ENCODE measurements around the gene RNASET2. TPM values are rescaled to one million over a fixed set of nuclear protein-coding genes. Genes with fewer than 3 reads are reported as not detected.

Gene RNASET2
- total and polyA plus RNA-seq, 2 donors from 2014 or later, result 50.7 to 69.0 TPM

- H3K27ac ChIP-seq (ENCODE audit: low read depth in 2 of 2, low read length in 2 of 2), result no peak overlapping the region
- no peak overlapping the region for H3K9ac ChIP-seq (ENCODE audit: low read length in 3 of 3)
- TF ChIP-seq, protein P1, sequence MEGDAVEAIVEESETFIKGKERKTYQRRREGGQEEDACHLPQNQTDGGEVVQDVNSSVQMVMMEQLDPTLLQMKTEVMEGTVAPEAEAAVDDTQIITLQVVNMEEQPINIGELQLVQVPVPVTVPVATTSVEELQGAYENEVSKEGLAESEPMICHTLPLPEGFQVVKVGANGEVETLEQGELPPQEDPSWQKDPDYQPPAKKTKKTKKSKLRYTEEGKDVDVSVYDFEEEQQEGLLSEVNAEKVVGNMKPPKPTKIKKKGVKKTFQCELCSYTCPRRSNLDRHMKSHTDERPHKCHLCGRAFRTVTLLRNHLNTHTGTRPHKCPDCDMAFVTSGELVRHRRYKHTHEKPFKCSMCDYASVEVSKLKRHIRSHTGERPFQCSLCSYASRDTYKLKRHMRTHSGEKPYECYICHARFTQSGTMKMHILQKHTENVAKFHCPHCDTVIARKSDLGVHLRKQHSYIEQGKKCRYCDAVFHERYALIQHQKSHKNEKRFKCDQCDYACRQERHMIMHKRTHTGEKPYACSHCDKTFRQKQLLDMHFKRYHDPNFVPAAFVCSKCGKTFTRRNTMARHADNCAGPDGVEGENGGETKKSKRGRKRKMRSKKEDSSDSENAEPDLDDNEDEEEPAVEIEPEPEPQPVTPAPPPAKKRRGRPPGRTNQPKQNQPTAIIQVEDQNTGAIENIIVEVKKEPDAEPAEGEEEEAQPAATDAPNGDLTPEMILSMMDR (IDR thresholded peaks at IDR 0.05; ENCODE audit: borderline replicate concordance, extremely low read depth, insufficient read depth), result no peak
- H3K9me3 ChIP-seq (ENCODE audit: control insufficient read depth in 2 of 3, insufficient read depth in 1 of 3, low read length in 3 of 3), result no peaks in the 10 kb centered on the region
- intact Hi-C loops (cut with DNase I), result no loop called here
- no peaks in the 10 kb centered on the region for H3K27me3 ChIP-seq (ENCODE audit: control insufficient read depth, insufficient read depth, low read length)
- no peaks in the 10 kb centered on the region for H3K36me3 ChIP-seq (ENCODE audit: control insufficient read depth in 2 of 3, insufficient read depth in 3 of 3, low read length in 3 of 3)
- FAIRE-seq (no peak), DNase-seq (no peak)
- peaks cover 2 to 8% (median 4%) of the 10 kb centered on the region in 3 donors for H3K4me1 ChIP-seq (ENCODE audit: control insufficient read depth in 2 of 3, insufficient read depth in 2 of 3, low read depth in 1 of 3, low read length in 3 of 3)
- H3K4me3 ChIP-seq (ENCODE audit: low read length in 3 of 3), result no peak overlapping the region
Observed at GRCh38 chr6:166996406-166996805, 40.1 kb upstream of the RNASET2 start.

DNA sequence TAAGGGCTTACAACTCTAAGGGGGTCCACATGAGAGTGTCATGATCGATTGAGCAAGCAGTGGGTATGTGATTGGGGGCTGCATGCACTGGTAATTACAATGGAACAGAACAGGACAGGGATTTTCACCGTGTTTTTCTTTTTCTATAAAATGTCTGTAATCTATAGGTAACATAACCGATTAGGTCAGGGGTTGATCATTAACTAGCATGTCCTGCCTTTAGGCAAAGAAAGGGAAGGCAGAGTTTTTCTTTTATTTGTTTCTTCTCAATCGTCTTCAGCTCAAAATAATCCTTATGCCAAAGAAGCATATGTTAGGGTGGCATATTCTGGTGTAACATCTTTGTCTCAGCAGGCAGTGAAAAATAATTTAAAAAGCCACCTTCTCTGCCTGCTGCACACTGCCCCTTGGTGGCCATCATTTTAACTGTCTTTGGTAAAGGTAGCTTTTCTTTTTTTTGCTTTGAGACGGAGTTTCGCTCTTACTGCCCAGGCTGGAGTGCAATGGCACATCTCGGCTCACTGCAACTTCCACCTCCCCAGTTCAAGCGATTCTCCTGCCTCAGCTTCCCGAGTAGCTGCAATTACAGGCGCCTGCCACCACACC is 33.2 kb upstream of the RNASET2 start:
- FAIRE-seq (no peak), DNase-seq (peak in 3 of 5 donors; percentile 17 to 46 (median 34))
- no peak overlapping the region for H3K27ac ChIP-seq (ENCODE audit: low read depth in 2 of 2, low read length in 2 of 2)
- H3K4me1 ChIP-seq (ENCODE audit: control insufficient read depth in 2 of 3, insufficient read depth in 2 of 3, low read depth in 1 of 3, low read length in 3 of 3), result no peaks in the 10 kb centered on the region
- intact Hi-C loops (cut with DNase I), result no loop called here
- H3K9ac ChIP-seq (ENCODE audit: low read length in 3 of 3), result no peak overlapping the region
- no peak overlapping the region for H3K4me3 ChIP-seq (ENCODE audit: low read length in 3 of 3)
- no peaks in the 10 kb centered on the region for H3K36me3 ChIP-seq (ENCODE audit: control insufficient read depth in 2 of 3, insufficient read depth in 3 of 3, low read length in 3 of 3)
- H3K9me3 ChIP-seq (ENCODE audit: control insufficient read depth in 2 of 3, insufficient read depth in 1 of 3, low read length in 3 of 3), result no peaks in the 10 kb centered on the region
- TF ChIP-seq, protein P1 (IDR thresholded peaks at IDR 0.05; ENCODE audit: borderline replicate concordance, extremely low read depth, insufficient read depth), result peak; percentile 57
- H3K27me3 ChIP-seq (ENCODE audit: control insufficient read depth, insufficient read depth, low read length), result no peaks in the 10 kb centered on the region

DNA sequence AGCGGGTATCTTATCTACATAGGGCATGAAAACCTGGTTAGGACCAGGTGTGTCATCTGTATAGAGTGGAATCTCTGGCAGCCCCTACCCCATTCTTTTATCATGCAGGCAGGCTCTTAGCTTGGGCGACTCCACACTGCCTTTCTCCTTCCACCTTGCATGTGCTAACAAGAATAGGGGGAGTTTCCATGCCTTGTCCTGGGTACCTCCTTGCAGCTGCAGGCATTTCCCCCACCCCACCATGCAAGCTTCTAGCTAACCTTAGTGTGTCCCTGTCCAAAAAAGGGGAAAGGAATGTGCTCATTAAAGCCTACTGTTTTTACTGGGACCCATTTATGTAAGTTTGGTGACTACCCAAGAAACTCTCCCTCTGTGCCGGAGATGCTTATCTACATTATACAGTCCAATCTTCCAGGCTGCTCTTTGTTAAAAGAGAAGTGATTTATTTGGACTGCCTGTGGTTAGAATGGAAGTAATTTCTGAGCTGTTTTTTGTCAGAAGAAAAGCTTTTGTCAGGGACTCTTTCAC is 32.4 kb upstream of the RNASET2 start:
- Histone ChIP-seq H3K27me3 (ENCODE audit: control insufficient read depth, insufficient read depth, low read length) (no peaks in the 10 kb centered on the region), H3K4me3 (ENCODE audit: low read length in 3 of 3) (no peak overlapping the region), H3K27ac (ENCODE audit: low read depth in 2 of 2, low read length in 2 of 2) (no peak overlapping the region), H3K36me3 (ENCODE audit: control insufficient read depth in 2 of 3, insufficient read depth in 3 of 3, low read length in 3 of 3) (no peaks in the 10 kb centered on the region), H3K9ac (ENCODE audit: low read length in 3 of 3) (no peak overlapping the region), H3K4me1 (ENCODE audit: control insufficient read depth in 2 of 3, insufficient read depth in 2 of 3, low read depth in 1 of 3, low read length in 3 of 3) (no peaks in the 10 kb centered on the region), H3K9me3 (ENCODE audit: control insufficient read depth in 2 of 3, insufficient read depth in 1 of 3, low read length in 3 of 3) (no peaks in the 10 kb centered on the region)
- DNase-seq, result peak in 1 of 5 donors; percentile 5
- intact Hi-C loops (cut with DNase I), result no loop called here
- no peak for FAIRE-seq
- TF ChIP-seq, protein P1 (IDR thresholded peaks at IDR 0.05; ENCODE audit: borderline replicate concordance, extremely low read depth, insufficient read depth), result no peak

All from kidney (tissue), 14 donors.